ENCODE measurements around the gene SLC22A16. TPM values are rescaled to one million over a fixed set of nuclear protein-coding genes. Genes with fewer than 3 reads are reported as not detected.

SLC22A16 gene
- total RNA-seq, 2 experiments from 2014 or later, result not detected

DNA sequence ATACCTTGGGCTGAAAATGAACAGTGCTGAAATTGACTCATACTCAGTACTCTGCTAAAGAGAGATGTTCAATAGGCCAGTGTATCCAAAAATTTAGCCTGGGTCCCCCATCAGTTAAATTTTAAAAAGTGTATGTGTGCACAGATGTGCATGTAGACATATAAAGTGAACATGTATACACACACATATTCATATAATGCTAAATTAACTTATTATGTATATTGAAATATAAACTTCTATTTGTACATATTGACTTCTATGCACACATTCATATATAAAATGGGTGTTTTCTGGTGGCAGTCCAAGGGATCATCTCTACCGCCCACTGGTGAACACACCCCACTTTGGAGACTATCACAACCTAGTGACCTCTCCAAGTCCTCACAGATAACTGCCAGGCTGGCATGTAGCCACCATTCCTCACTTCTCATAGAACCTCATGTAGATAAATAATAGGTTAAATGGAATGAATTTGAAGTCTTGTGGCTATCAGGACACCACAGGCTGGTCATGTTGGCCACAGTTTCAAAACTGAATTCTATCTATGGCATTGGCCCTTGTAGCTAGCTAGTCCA lies 8.8 kb downstream of the SLC22A16 start:
- peaks cover 13% of the 10 kb centered on the region for H3K9me3 Mint-ChIP-seq
- Histone ChIP-seq H3K27me3 (ENCODE audit: control insufficient read depth in 1 of 2, insufficient read depth in 2 of 2, low read length in 2 of 2) (peaks cover 0 to under 1% of the 10 kb centered on the region in 2 experiments), H3K4me1 (ENCODE audit: insufficient read depth, low read length) (no peaks in the 10 kb centered on the region), H3K9me3 (ENCODE audit: control insufficient read depth in 1 of 2, insufficient read depth in 1 of 2, low read length in 2 of 2) (peaks cover 0 to 6% of the 10 kb centered on the region in 2 experiments), H3K4me3 (ENCODE audit: low read length) (no peak overlapping the region), H3K27ac (ENCODE audit: low read depth in 1 of 2, low read length in 2 of 2) (no peak overlapping the region), H3K36me3 (ENCODE audit: insufficient read depth, low read length) (no peaks in the 10 kb centered on the region)
- TF ChIP-seq, protein P1, sequence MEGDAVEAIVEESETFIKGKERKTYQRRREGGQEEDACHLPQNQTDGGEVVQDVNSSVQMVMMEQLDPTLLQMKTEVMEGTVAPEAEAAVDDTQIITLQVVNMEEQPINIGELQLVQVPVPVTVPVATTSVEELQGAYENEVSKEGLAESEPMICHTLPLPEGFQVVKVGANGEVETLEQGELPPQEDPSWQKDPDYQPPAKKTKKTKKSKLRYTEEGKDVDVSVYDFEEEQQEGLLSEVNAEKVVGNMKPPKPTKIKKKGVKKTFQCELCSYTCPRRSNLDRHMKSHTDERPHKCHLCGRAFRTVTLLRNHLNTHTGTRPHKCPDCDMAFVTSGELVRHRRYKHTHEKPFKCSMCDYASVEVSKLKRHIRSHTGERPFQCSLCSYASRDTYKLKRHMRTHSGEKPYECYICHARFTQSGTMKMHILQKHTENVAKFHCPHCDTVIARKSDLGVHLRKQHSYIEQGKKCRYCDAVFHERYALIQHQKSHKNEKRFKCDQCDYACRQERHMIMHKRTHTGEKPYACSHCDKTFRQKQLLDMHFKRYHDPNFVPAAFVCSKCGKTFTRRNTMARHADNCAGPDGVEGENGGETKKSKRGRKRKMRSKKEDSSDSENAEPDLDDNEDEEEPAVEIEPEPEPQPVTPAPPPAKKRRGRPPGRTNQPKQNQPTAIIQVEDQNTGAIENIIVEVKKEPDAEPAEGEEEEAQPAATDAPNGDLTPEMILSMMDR (IDR thresholded peaks at IDR 0.05), result no peak
- intact Hi-C loops (cut with DNase I, micrococcal nuclease), result no loop called here
- H3K36me3 Mint-ChIP-seq (ENCODE audit: low read depth), result peaks cover 4% of the 10 kb centered on the region
- no peak overlapping the region for H3K27ac Mint-ChIP-seq
- CTCF ChIA-PET, result no interaction called here
- H3K27me3 Mint-ChIP-seq, result peaks cover 14% of the 10 kb centered on the region
- H3K4me1 Mint-ChIP-seq (ENCODE audit: low read depth), result no peaks in the 10 kb centered on the region
- ATAC-seq (ENCODE audit: poor library complexity), result no peak
- DNase-seq, result no peak
- H3K4me3 Mint-ChIP-seq, result no peak overlapping the region
- POLR2A ChIA-PET, result no interaction called here

DNA sequence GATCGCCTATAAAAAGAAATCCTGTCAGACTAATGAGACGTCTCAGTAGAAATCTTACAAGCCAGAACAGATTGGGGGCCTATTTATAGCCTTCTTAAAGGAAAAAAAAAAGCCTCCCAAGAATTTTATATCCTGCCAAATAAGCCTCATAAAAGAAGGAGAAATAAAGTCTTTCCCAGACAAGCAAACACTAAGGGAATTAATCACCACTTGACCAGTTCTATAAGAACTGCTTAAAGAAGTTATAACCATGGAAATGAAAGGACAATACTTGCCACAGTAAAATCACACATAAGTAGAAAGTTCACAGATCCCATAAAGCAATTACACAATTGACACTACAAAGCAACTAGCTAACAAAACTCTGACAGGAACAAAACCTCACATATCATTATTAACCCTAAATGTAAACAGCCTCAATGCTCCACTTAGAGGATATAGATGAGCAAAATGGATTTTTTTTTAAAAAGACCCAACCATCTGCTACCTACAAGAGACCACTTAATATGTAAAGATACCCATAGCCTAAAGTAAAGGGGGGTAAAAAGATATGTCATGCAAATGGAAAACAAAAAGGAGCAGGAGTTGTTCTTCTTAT lies 13.4 kb downstream of the SLC22A16 start:
- H3K36me3 Mint-ChIP-seq (ENCODE audit: low read depth), result peaks cover 4% of the 10 kb centered on the region
- no peak overlapping the region for H3K27ac Mint-ChIP-seq
- no peak overlapping the region for H3K4me3 Mint-ChIP-seq
- no peaks in the 10 kb centered on the region for H3K36me3 ChIP-seq (ENCODE audit: insufficient read depth, low read length)
- H3K9me3 Mint-ChIP-seq, result peaks cover 15% of the 10 kb centered on the region
- H3K27me3 ChIP-seq (ENCODE audit: control insufficient read depth in 1 of 2, insufficient read depth in 2 of 2, low read length in 2 of 2), result peaks cover 2 to 6% of the 10 kb centered on the region in 2 experiments
- CTCF ChIA-PET, result no interaction called here
- no peaks in the 10 kb centered on the region for H3K4me1 Mint-ChIP-seq (ENCODE audit: low read depth)
- H3K27ac ChIP-seq (ENCODE audit: low read depth in 1 of 2, low read length in 2 of 2), result no peak overlapping the region
- no peak overlapping the region for H3K4me3 ChIP-seq (ENCODE audit: low read length)
- ATAC-seq (ENCODE audit: poor library complexity) (no peak), DNase-seq (no peak)
- peaks cover 9% of the 10 kb centered on the region for H3K27me3 Mint-ChIP-seq
- POLR2A ChIA-PET, result no interaction called here
- H3K9me3 ChIP-seq (ENCODE audit: control insufficient read depth in 1 of 2, insufficient read depth in 1 of 2, low read length in 2 of 2), result peaks cover 12 to 17% of the 10 kb centered on the region in 2 experiments
- no peaks in the 10 kb centered on the region for H3K4me1 ChIP-seq (ENCODE audit: insufficient read depth, low read length)
- TF ChIP-seq, protein P1 (IDR thresholded peaks at IDR 0.05), result no peak
- intact Hi-C loops (cut with DNase I, micrococcal nuclease), result no loop called here

DNA sequence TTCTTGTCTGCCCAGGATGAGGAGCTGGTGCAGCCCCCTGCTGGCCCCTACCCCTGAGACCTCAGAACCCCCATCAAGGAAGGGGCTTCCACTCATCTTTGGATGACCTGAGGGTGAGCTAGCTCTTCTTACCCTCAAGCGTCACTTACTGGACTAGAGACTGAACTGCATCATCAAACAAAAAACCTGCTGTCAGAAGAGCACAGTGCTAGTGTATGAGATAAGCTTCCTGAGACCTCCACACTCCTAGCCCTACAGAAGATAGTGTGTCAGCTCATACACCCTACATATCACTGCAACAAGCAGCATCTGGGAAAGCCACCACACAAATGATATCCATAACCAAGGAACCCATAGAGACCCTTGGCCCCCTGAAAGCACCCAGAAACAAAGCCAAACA lies 15.0 kb downstream of the SLC22A16 start:
- DNase-seq (no peak), ATAC-seq (ENCODE audit: poor library complexity) (no peak)
- Mint-ChIP-seq H3K9me3 (peaks cover 15% of the 10 kb centered on the region), H3K4me1 (ENCODE audit: low read depth) (no peaks in the 10 kb centered on the region), H3K4me3 (no peak overlapping the region), H3K27ac (no peak overlapping the region), H3K27me3 (peaks cover 19% of the 10 kb centered on the region), H3K36me3 (ENCODE audit: low read depth) (peaks cover 4% of the 10 kb centered on the region)
- H3K9me3 ChIP-seq (ENCODE audit: control insufficient read depth in 1 of 2, insufficient read depth in 1 of 2, low read length in 2 of 2), result peaks cover 15 to 17% of the 10 kb centered on the region in 2 experiments
- ChIA-PET CTCF (no interaction called here), POLR2A (no interaction called here)
- no peaks in the 10 kb centered on the region for H3K36me3 ChIP-seq (ENCODE audit: insufficient read depth, low read length)
- H3K4me3 ChIP-seq (ENCODE audit: low read length), result no peak overlapping the region
- TF ChIP-seq, protein P1 (IDR thresholded peaks at IDR 0.05), result no peak
- no peak overlapping the region for H3K27ac ChIP-seq (ENCODE audit: low read depth in 1 of 2, low read length in 2 of 2)
- peaks cover 6% of the 10 kb centered on the region in 2 experiments for H3K27me3 ChIP-seq (ENCODE audit: control insufficient read depth in 1 of 2, insufficient read depth in 2 of 2, low read length in 2 of 2)
- H3K4me1 ChIP-seq (ENCODE audit: insufficient read depth, low read length), result no peaks in the 10 kb centered on the region
- intact Hi-C loops (cut with DNase I, micrococcal nuclease), result no loop called here
